HCT116 (cell line): Measurements from ENCODE around the gene DOCK11.
"Not testable (repeated sequence)": the region's sequence is repeated elsewhere in the genome, so short reads cannot be mapped to it uniquely, and the experiment has no call there.

Experiments used
- CBX3 ChIP-seq: IDR thresholded peaks from 2 replicates; pipeline ENCODE4 v1.6.1; 2012; ENCODE audit warnings: low read depth
- EGR1 ChIP-seq: IDR thresholded peaks from 2 replicates; pipeline ENCODE4 v1.6.1; 2012; ENCODE audit warnings: low read depth
- EZH2 ChIP-seq: fragments of 200-600 bp; sonication (generic); IDR thresholded peaks from 2 replicates; pipeline ENCODE4 v1.6.1; 2017; ENCODE audit warnings: antibody characterized with exemption, mixed run types
- JUND ChIP-seq: IDR thresholded peaks from 2 replicates; pipeline ENCODE4 v1.6.1; 2012
- POLR2A ChIP-seq: IDR thresholded peaks from 2 replicates; pipeline ENCODE4 v1.7.0; 2011; ENCODE audit warnings: borderline replicate concordance; ENCODE audit not compliant: insufficient read depth, insufficient read length; ENCODE audit errors: extremely low read depth
- POLR2AphosphoS5 ChIP-seq: IDR thresholded peaks from 2 replicates; pipeline ENCODE4 v1.6.1; 2011; ENCODE audit warnings: mild to moderate bottlenecking, low read depth, low read length, moderate library complexity
- RAD21 ChIP-seq: IDR thresholded peaks from 2 replicates; pipeline ENCODE4 v1.6.1; 2012; ENCODE audit warnings: low read depth, mild to moderate bottlenecking
- SP1 ChIP-seq: IDR thresholded peaks from 2 replicates; pipeline ENCODE4 v1.6.1; 2012; ENCODE audit warnings: low read depth
- YY1 ChIP-seq: IDR thresholded peaks from 2 replicates; pipeline ENCODE4 v1.6.1; 2011; ENCODE audit warnings: low read length, low read depth, moderate library complexity, mild to moderate bottlenecking; ENCODE audit not compliant: insufficient replicate concordance; ENCODE audit errors: extremely low read depth
- ZFX ChIP-seq: fragments of 450-650 bp; IDR thresholded peaks from 2 replicates; pipeline ENCODE4 v1.6.1; 2017
- ZNF274 ChIP-seq: fragments of 200-500 bp; sonication (Bioruptor generic); IDR thresholded peaks from 2 replicates; pipeline ENCODE4 v1.6.1; 2014; ENCODE audit warnings: mild to moderate bottlenecking, low read depth, low read length, inconsistent platforms
- TF ChIP-seq, protein P1 (sequence below), 3 experiments: fragments of 200-600 bp in 1 of 3; sonication (generic) in 1 of 3; IDR thresholded peaks in 2 of 3; conservative IDR thresholded peaks in 1 of 3; 2 replicates each; pipeline ENCODE4 v1.5.1; 2012 to 2017; ENCODE audit warnings: low read depth in 2 of 3, low read length in 2 of 3, antibody characterized with exemption in 1 of 3, borderline replicate concordance in 1 of 3, control low read depth in 1 of 3, mild to moderate bottlenecking in 1 of 3, mixed read lengths in 1 of 3, mixed run types in 1 of 3, moderate library complexity in 1 of 3; ENCODE audit not compliant: insufficient read depth in 1 of 3
- TF ChIP-seq, protein P2 (sequence below): IDR thresholded peaks from 2 replicates; pipeline ENCODE4 v1.6.1; 2012; ENCODE audit warnings: low read depth

DNA sequence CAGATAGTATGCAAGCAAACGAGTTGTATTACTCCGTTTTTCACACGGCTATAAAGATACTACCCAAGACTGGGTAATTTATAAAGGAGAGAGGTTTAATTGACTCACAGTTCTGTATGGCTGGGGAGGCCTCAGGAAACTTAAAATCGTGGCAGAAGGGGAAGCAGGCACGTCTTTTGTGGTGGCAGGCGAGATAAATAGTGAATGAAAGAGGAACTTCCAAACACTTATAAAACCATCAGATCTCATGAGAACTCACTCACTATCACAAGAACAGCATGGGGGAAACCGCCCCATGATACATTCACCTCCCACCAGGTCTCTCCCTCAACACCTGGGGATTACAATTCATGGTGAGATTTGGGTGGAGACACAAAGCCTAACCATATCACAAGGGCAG is 90.6 kb downstream of the DOCK11 start:
- TF ChIP-seq RAD21, SP1, EZH2, YY1, POLR2AphosphoS5, JUND, CBX3, POLR2A, EGR1, ZFX, ZNF274: not testable (repeated sequence)
- TF ChIP-seq, protein P1, sequence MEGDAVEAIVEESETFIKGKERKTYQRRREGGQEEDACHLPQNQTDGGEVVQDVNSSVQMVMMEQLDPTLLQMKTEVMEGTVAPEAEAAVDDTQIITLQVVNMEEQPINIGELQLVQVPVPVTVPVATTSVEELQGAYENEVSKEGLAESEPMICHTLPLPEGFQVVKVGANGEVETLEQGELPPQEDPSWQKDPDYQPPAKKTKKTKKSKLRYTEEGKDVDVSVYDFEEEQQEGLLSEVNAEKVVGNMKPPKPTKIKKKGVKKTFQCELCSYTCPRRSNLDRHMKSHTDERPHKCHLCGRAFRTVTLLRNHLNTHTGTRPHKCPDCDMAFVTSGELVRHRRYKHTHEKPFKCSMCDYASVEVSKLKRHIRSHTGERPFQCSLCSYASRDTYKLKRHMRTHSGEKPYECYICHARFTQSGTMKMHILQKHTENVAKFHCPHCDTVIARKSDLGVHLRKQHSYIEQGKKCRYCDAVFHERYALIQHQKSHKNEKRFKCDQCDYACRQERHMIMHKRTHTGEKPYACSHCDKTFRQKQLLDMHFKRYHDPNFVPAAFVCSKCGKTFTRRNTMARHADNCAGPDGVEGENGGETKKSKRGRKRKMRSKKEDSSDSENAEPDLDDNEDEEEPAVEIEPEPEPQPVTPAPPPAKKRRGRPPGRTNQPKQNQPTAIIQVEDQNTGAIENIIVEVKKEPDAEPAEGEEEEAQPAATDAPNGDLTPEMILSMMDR (IDR thresholded peaks at IDR 0.05 in 2 of 3, conservative IDR thresholded peaks at IDR 0.05 in 1 of 3; ENCODE audit: borderline replicate concordance in 1 of 3, insufficient read depth in 1 of 3, low read depth in 2 of 3, low read length in 2 of 3): not testable (repeated sequence)
- TF ChIP-seq, protein P2, sequence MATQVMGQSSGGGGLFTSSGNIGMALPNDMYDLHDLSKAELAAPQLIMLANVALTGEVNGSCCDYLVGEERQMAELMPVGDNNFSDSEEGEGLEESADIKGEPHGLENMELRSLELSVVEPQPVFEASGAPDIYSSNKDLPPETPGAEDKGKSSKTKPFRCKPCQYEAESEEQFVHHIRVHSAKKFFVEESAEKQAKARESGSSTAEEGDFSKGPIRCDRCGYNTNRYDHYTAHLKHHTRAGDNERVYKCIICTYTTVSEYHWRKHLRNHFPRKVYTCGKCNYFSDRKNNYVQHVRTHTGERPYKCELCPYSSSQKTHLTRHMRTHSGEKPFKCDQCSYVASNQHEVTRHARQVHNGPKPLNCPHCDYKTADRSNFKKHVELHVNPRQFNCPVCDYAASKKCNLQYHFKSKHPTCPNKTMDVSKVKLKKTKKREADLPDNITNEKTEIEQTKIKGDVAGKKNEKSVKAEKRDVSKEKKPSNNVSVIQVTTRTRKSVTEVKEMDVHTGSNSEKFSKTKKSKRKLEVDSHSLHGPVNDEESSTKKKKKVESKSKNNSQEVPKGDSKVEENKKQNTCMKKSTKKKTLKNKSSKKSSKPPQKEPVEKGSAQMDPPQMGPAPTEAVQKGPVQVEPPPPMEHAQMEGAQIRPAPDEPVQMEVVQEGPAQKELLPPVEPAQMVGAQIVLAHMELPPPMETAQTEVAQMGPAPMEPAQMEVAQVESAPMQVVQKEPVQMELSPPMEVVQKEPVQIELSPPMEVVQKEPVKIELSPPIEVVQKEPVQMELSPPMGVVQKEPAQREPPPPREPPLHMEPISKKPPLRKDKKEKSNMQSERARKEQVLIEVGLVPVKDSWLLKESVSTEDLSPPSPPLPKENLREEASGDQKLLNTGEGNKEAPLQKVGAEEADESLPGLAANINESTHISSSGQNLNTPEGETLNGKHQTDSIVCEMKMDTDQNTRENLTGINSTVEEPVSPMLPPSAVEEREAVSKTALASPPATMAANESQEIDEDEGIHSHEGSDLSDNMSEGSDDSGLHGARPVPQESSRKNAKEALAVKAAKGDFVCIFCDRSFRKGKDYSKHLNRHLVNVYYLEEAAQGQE: not testable (repeated sequence)
